Measurements from ENCODE around the gene TREM2.

TREM2 gene

GRCh38 chr6:41182069-41183034 is 19.4 kb upstream of the TREM2 start:
- DNase-seq (ENCODE audit: low read depth in 3 of 3): peak in 2 of 3 experiments; percentile 24 to 31

- no peak for DNase-seq (ENCODE audit: low read depth in 3 of 3)
These were observed 18.6 kb upstream of the TREM2 start for GRCh38 chr6:41181566-41181965.

DNA sequence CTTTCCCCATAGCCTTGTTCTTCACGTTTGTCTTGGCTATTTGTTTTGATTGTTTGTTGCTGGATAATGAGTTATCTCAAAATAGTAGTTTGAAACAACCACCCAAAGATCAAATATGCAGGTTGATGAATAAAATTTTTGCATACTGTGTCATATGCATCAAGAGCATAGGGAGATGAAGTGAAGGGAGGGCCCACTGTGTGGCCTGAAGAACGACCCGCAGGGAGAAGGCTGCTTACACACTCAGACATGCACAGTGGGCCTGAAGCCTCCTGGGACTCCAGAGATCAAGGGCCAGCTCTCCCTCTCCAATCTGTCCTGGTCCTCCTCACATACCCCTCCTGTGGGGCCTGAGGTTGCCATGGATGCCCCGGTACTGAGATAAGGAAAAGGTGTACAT is 16.2 kb upstream of the TREM2 start:
- DNase-seq (ENCODE audit: low read depth in 3 of 3): no peak

GRCh38 chr6:41177695-41178094 is 14.8 kb upstream of the TREM2 start:
- no peak for DNase-seq (ENCODE audit: low read depth in 3 of 3)

GRCh38 chr6:41177287-41177686 is 14.4 kb upstream of the TREM2 start:
- DNase-seq (ENCODE audit: low read depth in 3 of 3): no peak

DNA sequence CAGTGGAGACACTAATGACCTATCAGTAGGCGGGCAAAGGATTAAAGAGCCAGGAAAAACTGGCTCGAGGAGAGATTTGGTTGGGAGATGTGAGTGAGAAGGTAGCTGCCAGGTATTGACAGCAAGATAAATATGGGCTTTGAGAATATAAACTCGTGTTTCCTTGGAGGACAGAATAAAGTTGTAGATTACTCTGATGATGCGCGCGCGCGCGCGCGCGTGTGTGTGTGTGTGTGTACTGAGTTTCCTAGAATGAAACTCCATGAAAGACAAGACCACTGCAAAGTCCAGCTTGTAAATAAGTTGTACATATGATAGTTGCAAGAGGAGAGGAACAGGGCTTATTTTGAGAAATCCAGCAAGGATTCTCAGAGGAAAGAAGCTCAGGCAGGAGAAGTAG is 13.3 kb upstream of the TREM2 start:
- no peak for DNase-seq (ENCODE audit: low read depth in 3 of 3)

GRCh38 chr6:41175084-41175483 is 12.2 kb upstream of the TREM2 start:
- no peak for DNase-seq (ENCODE audit: low read depth in 3 of 3)

DNA sequence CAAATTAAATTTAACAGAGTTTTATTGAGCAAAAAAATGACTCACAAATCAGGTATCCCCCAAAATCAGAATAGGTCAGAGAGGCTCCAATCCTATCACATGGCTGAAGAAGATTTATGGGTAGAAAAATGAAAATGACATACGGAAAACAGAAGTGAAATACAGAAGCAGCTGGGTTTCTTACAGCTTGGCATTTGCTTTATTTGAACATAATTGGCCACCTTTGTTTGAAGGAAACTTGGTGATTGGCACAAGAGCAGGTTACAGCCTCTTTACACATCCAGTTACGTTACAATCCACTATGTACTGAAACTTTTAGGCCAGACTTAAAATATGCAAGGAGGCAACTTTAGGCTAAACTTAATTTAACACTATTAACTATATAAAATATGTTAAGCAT is 11.7 kb upstream of the TREM2 start:
- no peak for DNase-seq (ENCODE audit: low read depth in 3 of 3)

GRCh38 chr6:41171908-41172307 is 9.0 kb upstream of the TREM2 start:
- DNase-seq (ENCODE audit: low read depth in 3 of 3): no peak

GRCh38 chr6:41170547-41171160 is 7.7 kb upstream of the TREM2 start:
- no peak for DNase-seq (ENCODE audit: low read depth in 3 of 3)

DNA sequence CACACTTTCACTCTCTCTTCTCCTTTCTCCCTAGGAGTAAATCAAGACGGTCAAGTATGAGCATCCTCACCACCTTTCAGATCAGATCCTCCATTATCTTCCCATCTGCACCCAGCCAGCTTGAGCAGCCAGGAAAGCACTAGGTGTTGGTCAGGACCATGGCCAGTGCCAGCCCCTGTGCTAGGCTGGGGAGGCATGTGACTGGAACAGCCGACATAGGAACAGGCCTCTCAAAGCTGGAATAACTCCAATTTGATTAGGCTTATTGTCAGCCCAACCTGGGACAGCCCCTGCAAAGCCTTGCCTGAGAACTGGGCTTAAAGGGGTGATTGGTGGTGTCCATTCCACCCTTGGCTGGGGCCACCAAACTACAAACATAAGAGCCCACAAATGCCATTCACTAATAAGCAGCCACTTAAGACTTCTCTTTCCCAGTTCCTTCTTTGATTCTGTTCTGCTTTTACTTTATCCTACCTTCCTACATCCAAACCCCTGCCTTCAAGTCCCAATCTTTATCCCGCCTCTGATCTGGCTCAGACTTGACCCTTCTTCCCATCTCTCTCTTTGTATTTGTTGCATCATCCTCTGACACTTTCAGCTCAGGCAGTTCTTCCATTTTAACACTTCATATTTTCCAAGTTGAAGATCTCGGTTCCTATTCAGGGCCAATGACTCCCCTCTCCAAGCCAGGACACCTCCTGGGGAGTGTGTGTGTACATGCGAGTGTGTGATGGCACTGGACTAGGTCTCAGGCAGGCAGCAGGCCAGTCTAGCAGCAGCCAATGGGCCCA is 4.5 kb upstream of the TREM2 start:
- no peak for DNase-seq (ENCODE audit: low read depth in 3 of 3)

- DNase-seq (ENCODE audit: low read depth in 3 of 3): no peak
These were observed 1.7 kb upstream of the TREM2 start for GRCh38 chr6:41164551-41165120.

GRCh38 chr6:41163419-41163717 is 452 bp upstream of the TREM2 start:
- DNase-seq (ENCODE audit: low read depth in 3 of 3): no peak

DNA sequence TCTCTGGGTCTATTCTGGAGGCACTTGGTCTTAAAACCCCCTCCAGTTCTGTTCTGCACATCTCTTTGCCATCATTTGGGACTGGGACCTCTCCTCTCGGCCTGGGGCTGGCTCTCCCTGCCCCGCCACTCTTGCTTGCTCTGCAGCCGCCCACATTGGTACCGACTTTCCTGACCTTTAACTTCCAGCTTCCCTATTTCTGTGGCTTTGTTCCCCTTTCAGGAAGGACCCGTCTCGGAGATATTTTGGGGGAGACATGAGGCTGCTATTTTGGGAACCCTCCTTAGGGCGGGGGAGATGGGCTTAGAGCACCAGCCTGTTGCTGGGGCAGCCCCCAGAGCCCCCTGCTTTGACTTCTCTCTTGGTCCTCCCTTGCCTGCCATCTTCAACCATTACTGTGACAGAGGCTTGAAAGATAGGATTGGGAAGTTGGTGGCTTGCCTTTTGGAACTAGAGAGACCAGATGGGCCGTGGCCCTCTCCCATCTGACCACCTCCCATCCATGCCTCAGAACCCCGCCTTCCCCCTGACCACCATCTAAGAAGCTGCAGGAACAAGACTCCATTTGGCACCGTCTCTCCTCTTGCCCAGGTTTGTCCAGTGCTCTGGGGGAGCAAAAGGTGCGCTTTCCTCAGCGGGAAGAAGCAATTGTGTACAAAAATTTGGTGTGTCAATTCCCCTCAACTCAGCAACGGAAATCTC is 914 bp downstream of the TREM2 start:
- no peak for DNase-seq (ENCODE audit: low read depth in 3 of 3)

GRCh38 chr6:41161380-41161779 is 1.5 kb downstream of the TREM2 start:
- DNase-seq (ENCODE audit: low read depth in 3 of 3): no peak

- DNase-seq (ENCODE audit: low read depth in 3 of 3): no peak
These were observed 2.0 kb downstream of the TREM2 start for GRCh38 chr6:41160933-41161332.

- no peak for DNase-seq (ENCODE audit: low read depth in 3 of 3)
These were observed 3.4 kb downstream of the TREM2 start for GRCh38 chr6:41159415-41160082.

DNA sequence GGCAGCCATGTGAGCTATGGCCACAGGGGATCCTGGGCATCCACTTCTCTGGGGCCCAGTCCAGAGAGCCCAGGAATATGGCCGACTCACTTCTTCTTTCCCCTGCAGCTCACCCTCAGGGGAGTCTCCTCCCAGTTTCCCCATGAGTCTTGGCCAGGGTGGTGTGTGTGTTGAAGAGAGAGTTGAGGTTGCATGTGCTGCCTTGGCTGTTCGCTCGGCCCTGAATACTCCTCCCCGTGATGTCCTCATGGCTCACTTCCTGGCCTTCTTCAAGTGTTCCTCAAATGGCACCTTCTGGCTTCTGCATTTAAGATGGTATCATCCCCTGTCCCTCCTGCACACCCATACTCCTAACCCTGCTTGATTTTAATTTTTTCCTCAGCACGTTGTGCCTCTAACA is 5.6 kb downstream of the TREM2 start:
- DNase-seq (ENCODE audit: low read depth in 3 of 3): no peak

- DNase-seq (ENCODE audit: low read depth in 3 of 3): no peak
These were observed 6.1 kb downstream of the TREM2 start for GRCh38 chr6:41156771-41157170.

- DNase-seq (ENCODE audit: low read depth in 3 of 3): no peak
These were observed 6.9 kb downstream of the TREM2 start for GRCh38 chr6:41156001-41156400.

Data from stimulated activated CD4-positive, alpha-beta T cell treated with anti-CD3 and anti-CD28 coated beads, TNF-alpha, amount 100 ng/mL, for 24 hours (primary cell).